ENCODE measurements around the gene PAX8.

GRCh38 chr2:113201496-113202304, 77.0 kb downstream of the PAX8 start:
- TF ChIP-seq REST (IDR thresholded peaks at IDR 0.05; ENCODE audit: insufficient replicate concordance, low read depth) (no peak), CTCF (IDR thresholded peaks at IDR 0.05; ENCODE audit: insufficient read depth, low read length) (no peak), SPI1 (IDR thresholded peaks at IDR 0.05; ENCODE audit: borderline replicate concordance, low read depth) (no peak)
